SIG-M5 (cell line): Measurements from ENCODE around the gene SMCP.

Experiments
- DNase-seq: peaks from one replicate; lab custom pipeline; 2025; lab: John Stamatoyannopoulos, UW

Gene SMCP

DNA sequence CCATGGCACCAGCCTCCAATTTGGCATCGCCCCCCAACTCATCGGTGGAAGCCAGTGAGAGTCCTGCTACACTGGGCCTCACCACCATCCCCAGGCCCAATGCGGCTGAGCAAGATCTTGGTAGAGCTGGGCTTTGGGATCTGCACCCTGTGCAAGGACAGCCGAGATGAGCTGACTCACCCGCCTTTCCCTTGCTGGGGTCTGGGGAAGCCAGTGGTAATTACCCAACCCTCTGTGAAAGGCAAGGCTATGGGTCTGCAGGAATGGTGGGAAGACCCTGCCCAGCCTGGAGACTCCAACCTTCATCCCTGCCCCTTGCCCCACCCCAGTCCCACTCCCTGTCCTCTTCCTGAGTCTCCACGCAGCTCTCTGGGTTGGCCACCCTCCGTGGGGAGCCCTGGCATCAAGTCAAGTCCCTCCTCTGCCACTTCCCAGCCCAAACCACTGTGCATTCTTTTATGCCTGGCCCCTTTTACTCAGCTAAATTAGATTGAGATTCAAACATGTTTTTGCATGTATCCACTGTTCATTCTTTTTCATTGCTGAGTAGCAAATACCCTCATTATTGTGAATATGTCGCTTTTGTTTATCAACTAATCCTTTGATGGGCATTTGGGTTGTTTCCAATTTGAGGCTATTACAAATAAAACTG, 8.8 kb downstream of the SMCP start:
- no peak for DNase-seq

GRCh38 chr1:152888126-152888525, 10.0 kb downstream of the SMCP start:
- no peak for DNase-seq

GRCh38 chr1:152899027-152899426, 20.9 kb downstream of the SMCP start:
- no peak for DNase-seq

- no peak for DNase-seq
Measured at GRCh38 chr1:152899883-152900282, 21.8 kb downstream of the SMCP start.

DNA sequence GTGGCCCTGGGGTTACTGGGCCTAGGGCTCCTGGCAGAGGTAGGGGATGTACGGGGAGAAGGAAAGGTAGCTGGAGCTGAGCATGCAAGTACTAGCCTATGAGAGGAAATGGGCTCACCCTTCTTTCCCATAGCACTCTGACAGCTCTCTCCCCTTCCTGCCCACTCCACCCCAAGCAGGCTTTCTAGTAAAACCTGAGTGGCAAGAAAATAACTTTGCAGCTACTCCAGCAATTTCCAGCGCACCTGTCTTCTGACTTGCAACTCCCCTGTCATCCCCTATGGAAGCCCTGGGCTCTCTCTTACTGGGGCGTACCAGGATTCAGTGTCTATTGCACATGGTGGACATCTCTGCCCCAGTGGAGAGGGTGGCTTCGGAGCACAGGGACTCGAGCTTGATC, 23.5 kb downstream of the SMCP start:
- DNase-seq, result no peak

DNA sequence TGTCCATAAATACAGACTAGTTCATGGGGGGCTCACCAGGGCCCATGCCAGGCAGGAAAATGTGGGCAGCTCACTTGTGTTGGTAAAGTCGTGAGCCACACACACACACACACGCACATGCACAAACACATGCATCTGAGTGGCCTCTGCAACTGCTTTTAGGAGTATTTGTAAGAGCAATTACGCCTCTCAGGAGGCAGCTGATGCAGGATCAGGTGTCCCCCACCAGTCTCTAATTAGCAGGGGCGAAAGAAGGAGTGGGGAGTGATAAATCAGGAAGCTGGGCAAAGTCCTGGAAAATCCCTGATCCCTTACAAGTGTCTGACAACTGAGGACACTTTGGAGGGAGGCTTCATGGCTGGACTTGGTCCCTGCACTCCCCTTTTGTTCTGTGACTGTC, 24.5 kb downstream of the SMCP start:
- DNase-seq, result no peak

DNA sequence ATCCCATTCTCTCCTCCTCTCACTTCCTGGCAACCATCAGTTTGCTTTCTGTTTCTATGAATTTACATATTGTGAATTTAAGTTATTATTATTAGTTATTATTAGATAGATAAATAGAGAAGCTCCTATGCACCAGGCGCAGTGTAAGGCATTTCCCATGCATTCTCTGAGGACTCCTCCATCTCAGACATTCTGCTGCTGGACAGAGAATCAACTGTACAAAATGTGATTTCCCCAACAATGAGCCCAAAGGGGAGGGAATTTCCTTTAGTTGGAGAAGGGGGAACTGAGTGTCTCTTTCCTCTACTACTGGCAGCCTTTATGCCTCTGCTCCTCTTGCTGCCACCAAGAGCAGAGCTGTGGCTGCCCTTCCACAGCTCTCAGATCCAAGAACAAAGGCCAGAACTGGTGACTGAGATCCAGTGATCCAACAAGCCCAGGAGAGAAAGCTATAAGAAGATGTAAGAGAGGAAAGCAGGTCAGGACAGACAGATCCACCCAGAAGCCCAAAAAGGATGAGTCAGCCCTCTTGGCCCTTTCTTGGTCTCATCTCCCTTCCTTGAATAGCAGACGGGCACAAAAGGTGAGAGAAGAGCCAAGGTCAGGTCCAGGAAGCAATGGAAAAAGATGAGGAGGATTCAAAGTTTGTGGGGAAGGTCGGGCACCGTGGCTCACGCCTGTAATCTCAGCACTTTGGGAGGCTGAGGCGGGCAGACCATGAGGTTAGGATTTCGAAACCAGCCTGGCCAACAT, 26.7 kb downstream of the SMCP start:
- DNase-seq, result no peak

DNA sequence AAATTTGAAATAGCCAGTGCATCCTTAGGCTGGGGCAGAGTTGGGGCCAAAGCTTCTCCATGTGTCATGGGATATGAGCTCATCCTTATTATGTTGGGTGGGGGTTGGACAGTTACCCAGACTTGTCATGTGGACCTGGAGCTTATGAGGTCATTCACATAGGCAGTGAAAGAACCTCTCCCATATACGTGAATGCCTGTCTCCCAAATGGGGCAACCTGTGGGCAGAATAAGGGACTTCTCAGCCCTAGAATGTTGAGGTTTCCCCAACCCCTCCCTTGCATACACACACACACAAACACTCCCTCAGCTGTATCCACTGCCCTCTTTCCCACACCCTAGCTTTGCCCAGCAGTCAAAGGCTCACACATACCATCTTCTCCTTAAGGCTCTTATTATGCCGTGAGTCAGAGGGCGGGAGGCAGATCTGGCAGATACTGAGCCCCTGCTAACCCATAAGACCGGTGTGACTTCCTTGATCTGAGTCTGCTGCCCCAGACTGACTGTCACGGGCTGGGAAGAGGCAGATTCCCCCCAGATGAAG, 28.0 kb downstream of the SMCP start:
- DNase-seq, result no peak

- no peak for DNase-seq
Measured at GRCh38 chr1:152907686-152908601, 29.8 kb downstream of the SMCP start, which contains the start of gene IVL. IVL (plus strand) TSS chr1:152908546; CDS start chr1:152909798, 1,252 bp downstream.

- no peak for DNase-seq
Measured at GRCh38 chr1:152909206-152909605, 31.1 kb downstream of the SMCP start.

DNA sequence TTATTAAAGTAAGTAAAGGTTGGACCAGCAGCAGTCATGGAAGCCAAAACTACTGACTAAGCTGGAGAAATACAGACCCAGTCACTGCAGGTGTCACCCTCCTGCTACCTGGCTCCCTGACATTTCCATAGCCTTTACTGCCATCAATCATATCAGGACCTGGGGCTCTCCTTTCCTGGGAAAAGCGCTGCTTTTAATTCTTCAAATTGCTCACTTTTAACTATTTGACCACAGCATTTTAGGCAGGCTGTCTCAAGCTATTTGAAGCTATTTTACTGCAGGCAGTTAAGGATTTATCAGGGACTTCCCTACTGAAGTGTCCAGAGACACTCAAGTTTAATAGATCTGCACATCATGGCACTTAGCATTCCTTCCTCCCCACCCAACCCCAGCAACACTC, 34.3 kb downstream of the SMCP start:
- DNase-seq, result no peak

- DNase-seq, result no peak
Measured at GRCh38 chr1:152912900-152913299, 34.8 kb downstream of the SMCP start.

DNA sequence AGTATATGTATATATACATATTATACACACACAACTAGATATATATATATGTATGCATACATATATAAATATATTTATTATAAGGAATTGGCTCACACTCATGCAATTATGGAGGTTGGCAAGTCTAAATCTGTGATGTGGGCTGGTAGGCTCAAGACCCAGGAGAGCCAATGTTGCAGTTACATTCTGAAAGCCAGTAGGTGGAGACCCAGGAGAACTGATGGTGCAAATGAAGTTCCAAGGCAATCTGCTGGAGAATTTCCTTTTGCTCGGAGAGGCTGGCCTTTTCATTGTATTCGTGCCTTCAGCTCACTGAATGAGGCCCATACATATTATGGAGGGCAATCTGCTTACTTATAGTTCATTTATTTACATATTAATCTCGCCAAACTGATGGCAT, 39.7 kb downstream of the SMCP start:
- no peak for DNase-seq

GRCh38 chr1:152919071-152919470, 40.9 kb downstream of the SMCP start:
- DNase-seq, result no peak

- DNase-seq, result no peak
Measured at GRCh38 chr1:152924191-152924590, 46.1 kb downstream of the SMCP start.

DNA sequence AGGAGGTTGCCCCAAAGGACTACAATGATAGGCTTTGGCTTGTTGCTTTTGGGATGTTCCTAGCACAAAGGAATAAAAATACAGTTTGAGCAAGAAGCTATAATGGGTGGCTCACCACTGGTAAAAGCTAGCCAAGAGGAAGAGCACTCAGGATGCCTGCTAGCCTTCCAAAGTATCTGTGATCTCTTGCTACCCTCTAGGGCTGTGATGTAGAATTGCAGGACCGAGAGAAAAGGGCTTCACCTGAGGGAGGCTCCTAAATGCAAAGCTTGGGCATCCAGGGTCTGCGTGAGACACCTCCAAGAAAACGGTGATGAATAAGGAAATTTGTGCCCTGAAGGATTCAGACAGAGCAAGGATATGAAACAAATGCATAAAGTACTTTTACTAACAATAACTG, 48.0 kb downstream of the SMCP start:
- DNase-seq, result no peak

DNA sequence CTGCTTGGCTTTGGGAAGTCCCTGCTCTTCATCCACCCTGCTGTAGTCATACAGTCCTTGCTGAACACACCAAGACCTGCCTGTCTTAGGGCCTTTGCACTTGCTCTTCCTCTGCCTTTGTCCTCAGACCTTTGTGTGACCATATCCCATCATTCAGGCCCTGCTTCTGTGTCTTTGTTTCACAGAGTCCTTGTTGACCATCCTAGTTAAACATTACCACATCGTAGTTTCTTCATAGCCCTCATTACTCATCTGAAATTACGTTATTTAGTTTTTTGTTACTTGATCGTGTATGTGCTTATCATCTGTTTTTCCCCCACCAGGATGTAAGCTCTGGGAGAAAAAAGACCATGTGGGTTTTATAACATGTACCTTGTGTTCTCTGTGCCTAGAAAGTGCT, 50.5 kb downstream of the SMCP start:
- DNase-seq, result no peak

DNA sequence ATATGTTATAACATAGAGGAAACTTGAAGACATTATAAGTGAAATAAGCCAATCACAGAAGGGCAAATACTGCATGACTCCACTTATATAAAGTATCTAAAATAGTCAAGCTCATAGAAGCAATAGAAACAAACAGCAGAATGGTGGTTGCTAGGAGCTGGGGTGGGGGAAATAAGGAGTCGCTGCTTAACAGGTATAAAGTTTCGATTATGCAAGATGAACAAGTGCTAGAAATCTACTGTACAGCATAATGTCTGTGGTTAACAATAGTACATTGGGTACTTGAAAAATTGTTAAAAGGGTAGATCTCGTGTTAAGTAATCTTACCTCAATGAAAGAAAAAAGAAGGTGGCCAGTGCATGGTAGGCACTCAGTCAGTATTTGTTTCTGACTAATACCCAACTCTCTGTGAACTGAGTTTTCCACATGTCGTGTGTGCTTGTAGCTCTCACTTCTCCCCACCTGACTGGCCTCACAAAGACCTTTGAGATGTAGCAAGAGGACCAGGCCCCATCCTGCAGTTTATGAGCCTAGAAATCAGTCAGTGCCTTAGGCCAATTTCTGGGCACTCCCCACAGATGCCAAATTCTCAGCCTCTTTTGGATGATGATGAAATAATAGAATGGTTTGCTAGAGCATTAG, 54.2 kb downstream of the SMCP start:
- DNase-seq, result no peak

DNA sequence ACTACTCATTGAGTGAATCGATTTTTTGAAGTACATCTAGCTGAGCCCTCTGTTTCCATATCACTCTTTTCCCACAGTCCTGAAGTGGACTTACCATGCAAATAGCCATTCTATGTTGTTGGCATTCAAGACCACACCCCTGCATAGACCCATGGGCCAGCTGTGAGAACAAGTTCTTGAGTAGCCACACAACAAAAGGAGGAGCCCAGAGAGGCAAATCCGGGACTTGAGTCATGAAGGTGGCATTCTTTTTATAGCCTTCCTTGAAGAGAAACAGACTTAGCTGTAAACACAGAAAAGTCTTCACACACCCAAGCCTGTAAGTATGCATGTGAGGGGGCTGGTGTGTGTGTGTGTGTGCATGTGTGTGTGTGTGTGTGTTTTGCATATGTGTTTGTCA, 55.1 kb downstream of the SMCP start:
- DNase-seq, result no peak
